ENCODE results near the gene TRPM2. TPM values are rescaled to one million over a fixed set of nuclear protein-coding genes. Genes with fewer than 3 reads are reported as not detected.

Gene TRPM2
- total RNA-seq, 1 experiment from 2014 or later, result 11.0 TPM

DNA sequence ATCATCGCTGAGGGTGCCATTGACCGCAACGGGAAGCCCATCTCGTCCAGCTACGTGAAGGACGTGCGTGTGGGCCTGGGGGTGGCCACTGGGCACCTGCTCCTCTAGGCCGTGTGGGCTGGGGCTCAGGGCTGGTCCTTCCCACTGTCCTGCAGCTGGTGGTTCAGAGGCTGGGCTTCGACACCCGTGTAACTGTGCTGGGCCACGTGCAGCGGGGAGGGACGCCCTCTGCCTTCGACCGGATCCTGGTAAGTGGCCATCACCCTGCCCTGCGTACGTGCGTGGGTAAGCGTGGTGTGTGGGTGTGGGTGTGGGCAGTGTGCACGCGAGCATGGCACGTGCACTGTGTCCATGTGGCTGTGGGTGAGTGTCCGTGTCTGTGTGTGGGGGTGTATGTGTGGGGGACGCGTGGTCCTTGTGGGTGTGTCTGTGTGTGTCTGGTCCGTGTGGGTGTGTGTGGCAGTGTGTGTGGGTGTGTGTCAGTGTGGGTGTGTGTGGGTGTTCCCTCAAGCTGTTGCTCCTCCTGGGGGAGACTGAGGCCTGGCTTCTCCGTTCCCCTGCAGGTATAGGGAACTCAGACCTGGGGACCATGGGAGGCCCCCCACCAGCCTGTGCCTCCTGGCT, 37.0 kb upstream of the TRPM2 start:
- intact Hi-C loops (cut with micrococcal nuclease), result no loop called here
- Mint-ChIP-seq H3K4me3 (ENCODE audit: unreplicated experiment) (no peak overlapping the region), H3K36me3 (ENCODE audit: insufficient read depth, unreplicated experiment) (peaks cover 13% of the 10 kb centered on the region), H3K27me3 (ENCODE audit: insufficient read depth, unreplicated experiment) (no peaks in the 10 kb centered on the region), H3K27ac (ENCODE audit: low read depth, unreplicated experiment) (no peak overlapping the region), H3K9me3 (ENCODE audit: unreplicated experiment) (no peaks in the 10 kb centered on the region), H3K4me1 (ENCODE audit: insufficient read depth, unreplicated experiment) (no peaks in the 10 kb centered on the region)
- CTCF ChIA-PET, result no interaction called here
- no peak for DNase-seq (ENCODE audit: unreplicated experiment)
- POLR2A ChIA-PET, result no interaction called here
- no TSS peak for BruUV-seq (replicated peaks)
- TF ChIP-seq, protein P1, sequence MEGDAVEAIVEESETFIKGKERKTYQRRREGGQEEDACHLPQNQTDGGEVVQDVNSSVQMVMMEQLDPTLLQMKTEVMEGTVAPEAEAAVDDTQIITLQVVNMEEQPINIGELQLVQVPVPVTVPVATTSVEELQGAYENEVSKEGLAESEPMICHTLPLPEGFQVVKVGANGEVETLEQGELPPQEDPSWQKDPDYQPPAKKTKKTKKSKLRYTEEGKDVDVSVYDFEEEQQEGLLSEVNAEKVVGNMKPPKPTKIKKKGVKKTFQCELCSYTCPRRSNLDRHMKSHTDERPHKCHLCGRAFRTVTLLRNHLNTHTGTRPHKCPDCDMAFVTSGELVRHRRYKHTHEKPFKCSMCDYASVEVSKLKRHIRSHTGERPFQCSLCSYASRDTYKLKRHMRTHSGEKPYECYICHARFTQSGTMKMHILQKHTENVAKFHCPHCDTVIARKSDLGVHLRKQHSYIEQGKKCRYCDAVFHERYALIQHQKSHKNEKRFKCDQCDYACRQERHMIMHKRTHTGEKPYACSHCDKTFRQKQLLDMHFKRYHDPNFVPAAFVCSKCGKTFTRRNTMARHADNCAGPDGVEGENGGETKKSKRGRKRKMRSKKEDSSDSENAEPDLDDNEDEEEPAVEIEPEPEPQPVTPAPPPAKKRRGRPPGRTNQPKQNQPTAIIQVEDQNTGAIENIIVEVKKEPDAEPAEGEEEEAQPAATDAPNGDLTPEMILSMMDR (IDR thresholded peaks at IDR 0.05; ENCODE audit: unreplicated experiment), result no peak

DNA sequence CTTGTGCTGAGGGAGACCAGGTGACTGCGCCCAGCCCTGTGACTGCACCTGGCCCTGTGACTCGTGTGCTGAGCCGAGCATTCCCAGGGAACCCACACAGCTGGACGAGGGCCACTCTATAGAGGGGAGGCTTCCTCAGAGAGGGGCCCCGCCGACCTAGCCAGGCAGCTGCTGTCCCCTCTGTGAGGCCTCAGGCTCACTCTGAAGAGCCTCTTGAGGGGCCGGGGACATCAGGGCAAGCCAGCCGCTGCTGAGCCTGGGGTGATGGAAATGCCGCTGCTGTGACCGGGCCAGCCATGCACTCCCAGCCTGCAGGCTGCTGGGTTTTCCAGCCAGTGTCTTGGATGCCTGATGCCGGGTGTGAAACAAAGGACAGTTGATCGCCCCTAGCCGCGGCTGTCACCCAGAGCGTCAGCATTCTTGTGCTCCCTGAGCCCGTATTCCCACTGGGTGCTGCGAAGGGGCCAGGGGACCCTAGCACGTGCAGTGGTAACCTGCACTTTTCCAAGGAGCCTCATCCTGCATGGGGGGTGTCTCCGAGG, 36.1 kb upstream of the TRPM2 start:
- H3K27ac Mint-ChIP-seq (ENCODE audit: low read depth, unreplicated experiment), result no peak overlapping the region
- peaks cover 12% of the 10 kb centered on the region for H3K36me3 Mint-ChIP-seq (ENCODE audit: insufficient read depth, unreplicated experiment)
- intact Hi-C loops (cut with micrococcal nuclease), result no loop called here
- H3K4me1 Mint-ChIP-seq (ENCODE audit: insufficient read depth, unreplicated experiment), result no peaks in the 10 kb centered on the region
- H3K9me3 Mint-ChIP-seq (ENCODE audit: unreplicated experiment), result no peaks in the 10 kb centered on the region
- POLR2A ChIA-PET, result no interaction called here
- no peak overlapping the region for H3K4me3 Mint-ChIP-seq (ENCODE audit: unreplicated experiment)
- no peaks in the 10 kb centered on the region for H3K27me3 Mint-ChIP-seq (ENCODE audit: insufficient read depth, unreplicated experiment)
- TF ChIP-seq, protein P1 (IDR thresholded peaks at IDR 0.05; ENCODE audit: unreplicated experiment), result no peak
- no TSS peak for BruUV-seq (replicated peaks)
- no peak for DNase-seq (ENCODE audit: unreplicated experiment)
- CTCF ChIA-PET, result interaction anchor here (1.4 kb wide), 1 partner anchor 12 kb away, joined by 3 read pairs; no protein-coding TSS in a partner anchor

DNA sequence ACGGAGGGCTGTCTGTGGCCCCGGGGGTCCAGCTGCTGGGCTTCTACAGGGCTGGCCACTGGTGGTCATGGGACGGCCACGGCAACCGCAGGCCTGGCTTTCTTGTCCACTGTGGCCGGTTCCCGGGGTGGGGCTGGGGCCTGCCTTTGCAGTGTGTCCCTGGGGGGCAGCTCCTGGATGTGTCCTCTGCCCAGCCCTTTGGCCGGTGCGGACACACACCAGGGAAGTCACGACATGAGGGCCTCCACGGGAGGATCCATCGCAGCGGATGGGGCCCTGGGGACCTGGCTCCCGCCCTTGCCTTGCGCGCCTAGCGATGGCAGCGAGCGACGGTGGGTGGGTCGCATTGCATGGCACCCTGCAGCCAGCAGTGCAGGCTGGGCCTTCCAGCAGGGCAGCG, 35.5 kb upstream of the TRPM2 start:
- peaks cover 12% of the 10 kb centered on the region for H3K36me3 Mint-ChIP-seq (ENCODE audit: insufficient read depth, unreplicated experiment)
- intact Hi-C loops (cut with micrococcal nuclease), result no loop called here

More for the DNA sequence above, 35.5 kb upstream of the TRPM2 start:
- no TSS peak for BruUV-seq (replicated peaks)
- H3K27ac Mint-ChIP-seq (ENCODE audit: low read depth, unreplicated experiment), result no peak overlapping the region
- ChIA-PET POLR2A (no interaction called here), CTCF (interaction anchor here (1.4 kb wide), 1 partner anchor 13 kb away, joined by 3 read pairs; no protein-coding TSS in a partner anchor)
- no peaks in the 10 kb centered on the region for H3K4me1 Mint-ChIP-seq (ENCODE audit: insufficient read depth, unreplicated experiment)
- no peak for DNase-seq (ENCODE audit: unreplicated experiment)
- no peaks in the 10 kb centered on the region for H3K9me3 Mint-ChIP-seq (ENCODE audit: unreplicated experiment)
- H3K27me3 Mint-ChIP-seq (ENCODE audit: insufficient read depth, unreplicated experiment), result no peaks in the 10 kb centered on the region
- H3K4me3 Mint-ChIP-seq (ENCODE audit: unreplicated experiment), result no peak overlapping the region
- TF ChIP-seq, protein P1 (IDR thresholded peaks at IDR 0.05; ENCODE audit: unreplicated experiment), result no peak

Measured in MCF 10A (cell line).